Esophagus muscularis mucosa (tissue), 4 donors: ENCODE results near the gene MDGA2. TPM values are rescaled to one million over a fixed set of nuclear protein-coding genes. Genes with fewer than 3 reads are reported as not detected.

Source experiments
- DNase-seq: peaks from one replicate; pipeline ENCODE4 v3.0.0-alpha.2; 2017; ENCODE audit errors: extremely low spot score
- H3K27ac ChIP-seq, 4 donors: fragments of 200-600 bp; sonication (generic); replicated peaks in 1 of 4; 1 replicate in 3 of 4; 2 replicates in 1 of 4; pipeline ENCODE4 v1.5.1; 2016 to 2019; ENCODE audit warnings: mild to moderate bottlenecking in 1 of 4
- H3K27me3 ChIP-seq, 4 donors: fragments of 200-600 bp; sonication (generic); one replicate each; pipeline versions ENCODE4 v1.5.1 to v1.6.0; 2016 to 2019
- H3K36me3 ChIP-seq, 4 donors: fragments of 200-600 bp; sonication (generic); one replicate each; pipeline ENCODE4 v1.5.1; 2016 to 2019
- H3K4me1 ChIP-seq, 4 donors: fragments of 200-600 bp; sonication (generic); one replicate each; pipeline ENCODE4 v1.5.1; 2016 to 2019
- H3K4me3 ChIP-seq, 4 donors: fragments of 200-600 bp; sonication (generic); 1 replicate in 2 of 4; 2 replicates in 2 of 4; pipeline ENCODE4 v1.5.1; 2016 to 2019; ENCODE audit warnings: mild to moderate bottlenecking in 4 of 4, moderate library complexity in 1 of 4
- H3K9me3 ChIP-seq, 4 donors: fragments of 200-600 bp; sonication (generic); 1 replicate in 3 of 4; 2 replicates in 1 of 4; pipeline ENCODE4 v1.5.1; 2016 to 2019
- EP300 ChIP-seq: sonication (generic); formaldehyde crosslinking; IDR thresholded peaks from one replicate; pipeline ENCODE4 v1.6.1; 2017; ENCODE audit warnings: antibody characterized with exemption
- POLR2A ChIP-seq: fragments of 450-650 bp; IDR thresholded peaks from one replicate; pipeline ENCODE4 v1.6.1; 2017; ENCODE audit warnings: antibody characterized with exemption, moderate library complexity, mild to moderate bottlenecking, low read depth
- POLR2AphosphoS5 ChIP-seq, 2 donors: sonication (generic); formaldehyde crosslinking; IDR thresholded peaks; one replicate each; pipeline ENCODE4 v1.6.1; 2017; ENCODE audit warnings: antibody characterized with exemption in 2 of 2
- WGBS: methylation state at CpG from one replicate; pipeline ENCODE4 v1.1.5; 2018; 5-methylcytosine and 5-hydroxymethylcytosine counted together
- intact Hi-C: fragments of 100-400 bp; cut with DNase I; formaldehyde crosslinking; loops from one replicate; pipeline ENCODE4 v1.15.1; 2023
- total RNA-seq, 4 donors: library from RNA; depleted of rRNA; stranded (reverse); fragments of >200 nt; gene quantifications; one replicate each; pipeline versions ENCODE4 v1.1.0 to v1.2.1, GENCODE V29; 2016
- TF ChIP-seq, protein P1 (sequence below), 3 experiments: fragments of 200-600 bp in 2 of 3; fragments of 450-650 bp in 1 of 3; sonication (generic) in 2 of 3; IDR thresholded peaks; one replicate each; pipeline ENCODE4 v1.5.1; 2017 to 2019; ENCODE audit warnings: antibody characterized with exemption in 3 of 3, mild to moderate bottlenecking in 2 of 3, moderate library complexity in 1 of 3

MDGA2 gene
- total RNA-seq, 4 donors from 2014 or later, result under 0.01 TPM; not detected in 3

DNA sequence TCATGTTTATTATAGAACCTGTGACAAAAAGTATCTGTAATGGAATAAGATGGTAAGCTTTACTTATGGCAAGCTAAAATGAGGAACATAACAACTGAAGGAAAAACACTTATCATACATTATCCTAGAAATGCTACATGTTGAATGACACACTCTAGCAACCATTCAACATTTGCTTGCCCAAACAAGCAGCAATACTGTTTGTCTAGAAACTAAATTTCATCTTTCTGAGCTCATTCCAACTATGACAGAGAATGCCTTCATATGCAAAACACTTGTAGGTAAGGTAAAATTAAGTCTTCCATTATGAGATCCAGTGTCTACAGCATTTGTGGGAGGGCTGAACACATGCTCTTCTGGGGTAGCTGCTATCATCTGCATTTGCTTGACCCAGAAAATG, 108.1 kb downstream of the MDGA2 start:
- no peaks in the 10 kb centered on the region for H3K27me3 ChIP-seq
- intact Hi-C loops, result no loop called here

DNA sequence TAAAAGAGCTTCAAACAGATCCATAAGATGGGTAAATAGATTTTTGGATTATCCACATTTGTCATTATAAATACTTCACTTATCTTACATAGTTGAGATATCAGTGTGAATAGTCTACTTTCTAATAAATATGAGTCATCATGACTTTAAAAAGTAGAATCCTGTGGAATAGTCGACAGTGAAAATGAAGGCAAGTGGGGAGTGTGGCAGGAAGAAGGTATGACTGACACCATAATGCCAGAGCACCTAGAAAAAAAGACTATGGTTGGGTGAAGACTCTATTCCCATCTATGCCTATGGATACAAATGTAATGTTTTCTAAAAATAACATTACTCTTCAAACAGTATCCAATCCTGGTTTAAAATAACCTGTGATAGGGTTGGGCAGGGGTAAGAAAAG, 117.5 kb downstream of the MDGA2 start:
- 74% methylated on average over 1 of the region's 1 CpG for WGBS
- H3K9me3 ChIP-seq, result no peaks in the 10 kb centered on the region
- H3K27me3 ChIP-seq, result no peaks in the 10 kb centered on the region
- no peaks in the 10 kb centered on the region for H3K36me3 ChIP-seq
- intact Hi-C loops, result no loop called here
- no peak overlapping the region for H3K27ac ChIP-seq
- TF ChIP-seq EP300, result no peak
- TF ChIP-seq POLR2A, result no peak
- DNase-seq, result no peak
- no peak overlapping the region for H3K4me3 ChIP-seq
- H3K4me1 ChIP-seq, result no peaks in the 10 kb centered on the region

More for the DNA sequence above, 108.1 kb downstream of the MDGA2 start:
- no peak for DNase-seq
- TF ChIP-seq POLR2A (no peak), POLR2AphosphoS5 (IDR thresholded peaks at IDR 0.05) (no peak), EP300 (no peak)
- TF ChIP-seq, protein P1, sequence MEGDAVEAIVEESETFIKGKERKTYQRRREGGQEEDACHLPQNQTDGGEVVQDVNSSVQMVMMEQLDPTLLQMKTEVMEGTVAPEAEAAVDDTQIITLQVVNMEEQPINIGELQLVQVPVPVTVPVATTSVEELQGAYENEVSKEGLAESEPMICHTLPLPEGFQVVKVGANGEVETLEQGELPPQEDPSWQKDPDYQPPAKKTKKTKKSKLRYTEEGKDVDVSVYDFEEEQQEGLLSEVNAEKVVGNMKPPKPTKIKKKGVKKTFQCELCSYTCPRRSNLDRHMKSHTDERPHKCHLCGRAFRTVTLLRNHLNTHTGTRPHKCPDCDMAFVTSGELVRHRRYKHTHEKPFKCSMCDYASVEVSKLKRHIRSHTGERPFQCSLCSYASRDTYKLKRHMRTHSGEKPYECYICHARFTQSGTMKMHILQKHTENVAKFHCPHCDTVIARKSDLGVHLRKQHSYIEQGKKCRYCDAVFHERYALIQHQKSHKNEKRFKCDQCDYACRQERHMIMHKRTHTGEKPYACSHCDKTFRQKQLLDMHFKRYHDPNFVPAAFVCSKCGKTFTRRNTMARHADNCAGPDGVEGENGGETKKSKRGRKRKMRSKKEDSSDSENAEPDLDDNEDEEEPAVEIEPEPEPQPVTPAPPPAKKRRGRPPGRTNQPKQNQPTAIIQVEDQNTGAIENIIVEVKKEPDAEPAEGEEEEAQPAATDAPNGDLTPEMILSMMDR (IDR thresholded peaks at IDR 0.05), result no peak
- Histone ChIP-seq H3K4me1 (no peaks in the 10 kb centered on the region), H3K9me3 (no peaks in the 10 kb centered on the region), H3K27ac (no peak overlapping the region), H3K36me3 (no peaks in the 10 kb centered on the region), H3K4me3 (no peak overlapping the region)

DNA sequence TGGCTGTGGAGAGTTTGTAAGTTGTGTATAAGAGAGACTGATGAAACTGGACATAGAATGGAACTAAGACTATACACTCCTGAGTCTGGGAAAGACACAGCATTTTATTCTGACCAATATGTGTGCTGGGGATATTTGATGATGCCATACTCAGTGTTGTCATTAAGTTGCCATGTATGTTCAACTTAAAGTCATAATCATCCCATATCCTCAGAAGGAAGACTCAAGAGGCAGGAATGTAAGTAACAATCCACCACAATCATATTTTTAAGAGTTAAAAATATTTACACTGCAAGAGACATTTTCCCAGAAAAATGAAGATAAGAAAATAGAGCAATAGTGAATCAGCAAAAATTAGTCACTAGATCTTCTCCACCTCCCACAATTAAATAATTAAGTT, 120.1 kb downstream of the MDGA2 start:
- intact Hi-C loops, result no loop called here
- no peaks in the 10 kb centered on the region for H3K9me3 ChIP-seq
- DNase-seq, result no peak

DNA sequence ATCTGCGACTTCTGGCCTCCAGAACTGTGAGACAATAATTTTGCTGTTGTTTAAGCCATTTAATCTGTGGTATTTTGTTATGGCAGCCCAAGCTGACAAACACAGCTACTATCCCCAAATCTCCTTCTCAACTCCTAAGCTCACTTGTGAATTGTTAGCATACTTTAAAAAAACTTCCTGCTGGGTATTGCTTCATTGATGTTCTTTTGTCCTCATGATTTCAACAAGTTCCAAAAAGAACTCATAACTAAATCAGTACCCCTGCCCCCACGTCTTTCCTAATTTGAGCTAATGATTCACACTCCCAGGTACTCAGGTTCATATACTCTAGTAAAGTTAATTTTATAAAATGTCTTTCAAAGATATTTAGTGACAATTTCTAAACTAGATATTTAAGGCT, 125.5 kb downstream of the MDGA2 start:
- H3K36me3 ChIP-seq, result no peaks in the 10 kb centered on the region
- 68% methylated on average over 2 of the region's 2 CpGs for WGBS
- DNase-seq, result no peak
- H3K27ac ChIP-seq, result no peak overlapping the region
- H3K9me3 ChIP-seq, result no peaks in the 10 kb centered on the region
- TF ChIP-seq POLR2A (no peak), POLR2AphosphoS5 (IDR thresholded peaks at IDR 0.05) (no peak), EP300 (no peak)
- TF ChIP-seq, protein P1 (IDR thresholded peaks at IDR 0.05), result no peak
- H3K27me3 ChIP-seq, result no peaks in the 10 kb centered on the region
- intact Hi-C loops, result no loop called here
- no peaks in the 10 kb centered on the region for H3K4me1 ChIP-seq
- H3K4me3 ChIP-seq, result no peak overlapping the region

More for the DNA sequence above, 120.1 kb downstream of the MDGA2 start:
- Histone ChIP-seq H3K27ac (no peak overlapping the region), H3K4me3 (no peak overlapping the region), H3K4me1 (no peaks in the 10 kb centered on the region), H3K36me3 (no peaks in the 10 kb centered on the region), H3K27me3 (no peaks in the 10 kb centered on the region)
- TF ChIP-seq, protein P1 (IDR thresholded peaks at IDR 0.05), result no peak
- TF ChIP-seq POLR2AphosphoS5 (IDR thresholded peaks at IDR 0.05) (no peak), EP300 (no peak), POLR2A (no peak)

DNA sequence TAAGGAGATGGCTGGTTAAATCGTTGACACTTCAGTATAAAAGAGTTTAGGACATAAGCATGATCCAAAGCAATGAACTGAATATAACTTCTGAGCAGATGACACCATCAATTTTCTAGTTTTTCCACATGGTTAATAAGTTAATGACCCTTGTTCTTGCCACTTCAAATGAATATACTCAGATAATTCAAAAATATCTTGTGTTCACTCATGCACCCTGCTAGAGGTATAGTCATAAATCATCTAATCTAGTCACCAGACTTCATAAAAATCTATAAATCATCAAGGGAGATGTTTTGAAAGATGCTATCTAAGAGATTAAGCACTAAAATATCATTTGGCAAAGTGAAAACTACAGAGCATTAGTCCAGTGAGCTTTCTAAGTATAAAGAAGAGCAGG, 131.9 kb downstream of the MDGA2 start:
- no peak for DNase-seq
- no peak overlapping the region for H3K27ac ChIP-seq
- intact Hi-C loops, result no loop called here
- H3K27me3 ChIP-seq, result no peaks in the 10 kb centered on the region
- no peak overlapping the region for H3K4me3 ChIP-seq
- TF ChIP-seq POLR2A, result no peak
- TF ChIP-seq POLR2AphosphoS5 (IDR thresholded peaks at IDR 0.05), result no peak
- no peak for TF ChIP-seq EP300
- TF ChIP-seq, protein P1 (IDR thresholded peaks at IDR 0.05), result no peak
- H3K4me1 ChIP-seq, result no peaks in the 10 kb centered on the region
- H3K36me3 ChIP-seq, result no peaks in the 10 kb centered on the region
- 81% methylated on average over 1 of the region's 1 CpG for WGBS
- no peaks in the 10 kb centered on the region for H3K9me3 ChIP-seq
